ENCODE measurements around the gene PRKG1. TPM values are rescaled to one million over a fixed set of nuclear protein-coding genes. Genes with fewer than 3 reads are reported as not detected.
A peak's percentile ranks its signal among the peaks of the same experiment; 100 is the strongest.

Gene PRKG1
- total and polyA plus RNA-seq, 7 experiments from 2014 or later = 0.19 TPM; not detected in 6

DNA sequence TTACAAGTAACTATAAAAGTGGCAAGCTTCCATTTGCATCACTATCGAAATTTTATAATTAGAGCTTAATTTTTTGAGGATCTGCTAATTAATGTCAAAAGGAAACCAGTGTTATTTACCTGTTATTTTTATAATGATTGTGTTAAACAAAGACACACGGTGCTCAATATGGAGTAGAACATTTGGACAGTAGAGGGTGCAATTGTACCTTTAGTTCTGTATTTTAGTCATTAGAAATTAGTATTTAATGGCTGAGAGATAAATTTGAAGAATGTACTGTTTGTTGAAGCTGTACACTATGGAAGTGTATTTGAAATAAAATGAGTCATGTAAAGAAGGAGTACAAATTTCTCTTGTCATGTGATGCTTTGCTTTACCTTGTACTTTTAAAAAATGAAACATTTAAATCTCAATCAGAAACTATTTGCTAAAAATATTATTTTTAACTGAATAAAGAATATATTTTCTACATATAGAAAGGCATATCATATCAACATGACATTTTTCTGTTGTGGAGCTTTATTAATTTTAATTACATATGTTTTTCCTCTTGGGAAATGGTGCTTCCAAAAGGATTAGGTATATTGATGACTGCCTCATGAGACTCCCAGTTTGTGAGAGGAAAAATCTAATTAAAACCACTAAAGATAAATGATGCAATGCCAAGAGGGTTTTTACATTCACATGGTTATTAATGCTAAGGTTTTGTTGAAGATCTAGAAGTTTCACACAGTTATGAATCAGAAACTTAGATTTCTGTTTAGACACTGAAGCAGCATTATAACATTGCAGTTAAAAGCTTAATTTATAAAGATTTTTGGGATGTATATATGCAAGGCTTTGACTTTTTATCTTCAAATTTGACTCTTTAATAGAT is 10.4 kb upstream of the PRKG1 start:
- H3K4me3 Mint-ChIP-seq = no peak overlapping the region
- DNase-seq = no peak
- no peak overlapping the region for H3K4me3 ChIP-seq (ENCODE audit: low read length)
- H3K9me3 ChIP-seq (ENCODE audit: control insufficient read depth in 2 of 3, low read length in 3 of 3) = no peaks in the 10 kb centered on the region
- CTCF ChIA-PET = interaction anchor here (0.7 kb wide), 1 partner anchor 896 kb away, joined by 3 read pairs; no protein-coding TSS in a partner anchor
- ATAC-seq = no peak
- peaks cover 0 to 8% (median 2%) of the 10 kb centered on the region in 5 donors for H3K27me3 Mint-ChIP-seq
- no peaks in the 10 kb centered on the region for H3K36me3 ChIP-seq (ENCODE audit: control insufficient read depth in 2 of 3, insufficient read depth in 3 of 3, low read length in 3 of 3)
- H3K4me1 ChIP-seq (ENCODE audit: control insufficient read depth in 2 of 2, insufficient read depth in 2 of 2, low read length in 2 of 2) = no peaks in the 10 kb centered on the region
- H3K36me3 Mint-ChIP-seq = no peaks in the 10 kb centered on the region
- H3K27ac Mint-ChIP-seq = no peak overlapping the region
- no peaks in the 10 kb centered on the region for H3K27me3 ChIP-seq (ENCODE audit: control insufficient read depth in 2 of 2, insufficient read depth in 2 of 2, low read length in 2 of 2)
- H3K4me1 Mint-ChIP-seq = peaks cover 0 to 1% (median 0%) of the 10 kb centered on the region in 7 donors
- no peak overlapping the region for H3K27ac ChIP-seq (ENCODE audit: low read depth, low read length)
- intact Hi-C loops (cut with micrococcal nuclease) = loop anchor here in 1 of 2 donors (2.0 to 5.0 kb wide), 2 partner anchors 897 to 1153 kb away; no protein-coding TSS in a partner anchor
- POLR2A ChIA-PET = no interaction called here
- no peaks in the 10 kb centered on the region for H3K9me3 Mint-ChIP-seq

DNA sequence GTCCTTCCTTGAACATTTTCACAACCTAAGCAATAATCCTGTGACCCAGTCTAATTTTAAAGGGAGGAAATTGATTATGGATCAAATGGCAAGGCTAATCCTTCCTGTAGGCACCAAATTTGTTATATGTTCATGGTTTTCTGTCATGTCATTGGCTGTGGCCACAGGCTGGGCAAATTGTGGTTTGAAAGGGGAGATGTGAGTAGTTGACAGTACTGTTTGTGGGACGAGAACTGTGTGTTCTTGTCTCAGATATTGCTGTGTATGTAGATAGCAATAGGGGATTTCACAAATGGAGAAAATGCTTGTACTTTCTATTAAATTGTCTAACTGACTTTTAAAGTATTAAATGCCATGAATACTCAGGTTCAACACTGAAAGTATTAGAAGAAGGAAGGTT is 8.1 kb upstream of the PRKG1 start:
- ATAC-seq = no peak
- H3K4me3 ChIP-seq (ENCODE audit: low read length) = no peak overlapping the region
- Mint-ChIP-seq H3K27ac (no peak overlapping the region), H3K27me3 (peaks cover 6 to 19% (median 13%) of the 10 kb centered on the region in 5 donors), H3K9me3 (no peaks in the 10 kb centered on the region), H3K4me3 (no peak overlapping the region), H3K4me1 (peaks cover 0 to 1% (median 0%) of the 10 kb centered on the region in 7 donors), H3K36me3 (no peaks in the 10 kb centered on the region)
- DNase-seq = no peak
- no peaks in the 10 kb centered on the region for H3K9me3 ChIP-seq (ENCODE audit: control insufficient read depth in 2 of 3, low read length in 3 of 3)
- H3K36me3 ChIP-seq (ENCODE audit: control insufficient read depth in 2 of 3, insufficient read depth in 3 of 3, low read length in 3 of 3) = no peaks in the 10 kb centered on the region
- H3K27ac ChIP-seq (ENCODE audit: low read depth, low read length) = no peak overlapping the region
- H3K4me1 ChIP-seq (ENCODE audit: control insufficient read depth in 2 of 2, insufficient read depth in 2 of 2, low read length in 2 of 2) = no peaks in the 10 kb centered on the region
- ChIA-PET CTCF (no interaction called here), POLR2A (no interaction called here)
- no peaks in the 10 kb centered on the region for H3K27me3 ChIP-seq (ENCODE audit: control insufficient read depth in 2 of 2, insufficient read depth in 2 of 2, low read length in 2 of 2)
- intact Hi-C loops (cut with micrococcal nuclease) = no loop called here

DNA sequence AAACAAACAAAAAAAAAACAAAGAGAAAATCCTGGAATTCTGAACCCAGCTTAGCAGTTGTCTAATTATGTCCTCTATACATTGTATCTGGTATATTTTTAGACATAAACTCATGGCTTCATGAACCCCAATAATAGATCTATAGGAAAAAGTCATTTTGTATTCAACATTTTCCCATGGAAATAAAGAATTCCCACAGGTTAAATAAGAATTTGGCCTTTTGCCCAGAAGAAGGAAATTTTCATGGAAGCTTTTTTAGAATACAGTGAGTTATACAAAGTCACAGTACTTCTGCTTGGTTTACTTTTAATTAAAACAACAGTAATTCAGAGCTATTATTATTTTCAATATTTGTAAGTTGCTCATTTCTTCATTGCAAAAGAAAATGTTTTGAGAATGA is 2.1 kb upstream of the PRKG1 start:
- H3K27me3 ChIP-seq (ENCODE audit: control insufficient read depth in 2 of 2, insufficient read depth in 2 of 2, low read length in 2 of 2) = peaks cover 3 to 5% of the 10 kb centered on the region in 2 donors
- POLR2A ChIA-PET = no interaction called here
- no peak overlapping the region for H3K4me3 ChIP-seq (ENCODE audit: low read length)
- CTCF ChIA-PET = interaction anchor here (0.5 kb wide), 1 partner anchor 163 kb away, joined by 3 read pairs; no protein-coding TSS in a partner anchor
- no peak for DNase-seq
- no peaks in the 10 kb centered on the region for H3K9me3 ChIP-seq (ENCODE audit: control insufficient read depth in 2 of 3, low read length in 3 of 3)
- intact Hi-C loops (cut with micrococcal nuclease) = no loop called here
- peaks cover 0 to 5% (median 0%) of the 10 kb centered on the region in 5 donors for H3K36me3 Mint-ChIP-seq
- H3K27me3 Mint-ChIP-seq = peaks cover 51 to 62% (median 60%) of the 10 kb centered on the region in 5 donors
- peaks cover 3 to 21% (median 13%) of the 10 kb centered on the region in 7 donors for H3K4me1 Mint-ChIP-seq
- H3K4me3 Mint-ChIP-seq = no peak overlapping the region
- ATAC-seq = no peak
- H3K4me1 ChIP-seq (ENCODE audit: control insufficient read depth in 2 of 2, insufficient read depth in 2 of 2, low read length in 2 of 2) = no peaks in the 10 kb centered on the region
- no peak overlapping the region for H3K27ac ChIP-seq (ENCODE audit: low read depth, low read length)
- H3K36me3 ChIP-seq (ENCODE audit: control insufficient read depth in 2 of 3, insufficient read depth in 3 of 3, low read length in 3 of 3) = no peaks in the 10 kb centered on the region
- H3K27ac Mint-ChIP-seq = no peak overlapping the region
- peaks cover 0 to 3% (median 0%) of the 10 kb centered on the region in 11 donors for H3K9me3 Mint-ChIP-seq

DNA sequence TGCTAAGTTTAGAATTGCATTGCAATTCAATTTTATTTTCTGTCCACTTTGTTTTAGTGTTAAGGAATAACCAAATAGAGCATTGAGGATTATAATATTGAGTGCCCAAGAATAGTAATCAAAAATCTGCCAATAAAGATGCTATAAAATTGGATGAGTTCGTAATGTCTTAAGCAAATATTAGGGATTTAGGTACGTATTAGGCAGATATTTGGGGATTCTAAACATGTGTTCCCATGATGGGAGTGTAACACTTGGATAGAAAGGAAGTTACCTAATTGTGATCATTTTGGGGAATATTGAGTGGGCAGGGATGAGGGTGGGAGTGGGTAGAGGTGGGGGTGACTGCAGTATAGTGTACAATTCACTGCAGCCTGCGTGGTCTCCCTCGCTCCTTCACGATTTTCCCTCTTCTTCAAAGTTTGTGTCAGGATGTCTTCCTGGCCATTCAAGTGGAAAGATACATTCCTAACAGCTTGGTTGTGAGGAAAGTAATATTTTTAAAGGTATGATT is 1.3 kb upstream of the PRKG1 start:
- peaks cover 0 to 3% (median 0%) of the 10 kb centered on the region in 11 donors for H3K9me3 Mint-ChIP-seq
- ATAC-seq (no peak), DNase-seq (no peak)
- H3K4me1 Mint-ChIP-seq = peaks cover 3 to 21% (median 13%) of the 10 kb centered on the region in 7 donors
- ChIA-PET POLR2A (no interaction called here), CTCF (no interaction called here)
- no peak overlapping the region for H3K27ac Mint-ChIP-seq
- H3K4me3 Mint-ChIP-seq = peak overlapping the region in 5 of 10 donors; percentile 16 to 77 (median 62)
- peaks cover 0 to 5% (median 0%) of the 10 kb centered on the region in 5 donors for H3K36me3 Mint-ChIP-seq
- Histone ChIP-seq H3K4me3 (ENCODE audit: low read length) (no peak overlapping the region), H3K9me3 (ENCODE audit: control insufficient read depth in 2 of 3, low read length in 3 of 3) (no peaks in the 10 kb centered on the region), H3K36me3 (ENCODE audit: control insufficient read depth in 2 of 3, insufficient read depth in 3 of 3, low read length in 3 of 3) (no peaks in the 10 kb centered on the region), H3K4me1 (ENCODE audit: control insufficient read depth in 2 of 2, insufficient read depth in 2 of 2, low read length in 2 of 2) (no peaks in the 10 kb centered on the region), H3K27me3 (ENCODE audit: control insufficient read depth in 2 of 2, insufficient read depth in 2 of 2, low read length in 2 of 2) (peaks cover 3 to 5% of the 10 kb centered on the region in 2 donors), H3K27ac (ENCODE audit: low read depth, low read length) (no peak overlapping the region)
- intact Hi-C loops (cut with micrococcal nuclease) = no loop called here
- H3K27me3 Mint-ChIP-seq = peaks cover 51 to 66% (median 61%) of the 10 kb centered on the region in 5 donors

DNA sequence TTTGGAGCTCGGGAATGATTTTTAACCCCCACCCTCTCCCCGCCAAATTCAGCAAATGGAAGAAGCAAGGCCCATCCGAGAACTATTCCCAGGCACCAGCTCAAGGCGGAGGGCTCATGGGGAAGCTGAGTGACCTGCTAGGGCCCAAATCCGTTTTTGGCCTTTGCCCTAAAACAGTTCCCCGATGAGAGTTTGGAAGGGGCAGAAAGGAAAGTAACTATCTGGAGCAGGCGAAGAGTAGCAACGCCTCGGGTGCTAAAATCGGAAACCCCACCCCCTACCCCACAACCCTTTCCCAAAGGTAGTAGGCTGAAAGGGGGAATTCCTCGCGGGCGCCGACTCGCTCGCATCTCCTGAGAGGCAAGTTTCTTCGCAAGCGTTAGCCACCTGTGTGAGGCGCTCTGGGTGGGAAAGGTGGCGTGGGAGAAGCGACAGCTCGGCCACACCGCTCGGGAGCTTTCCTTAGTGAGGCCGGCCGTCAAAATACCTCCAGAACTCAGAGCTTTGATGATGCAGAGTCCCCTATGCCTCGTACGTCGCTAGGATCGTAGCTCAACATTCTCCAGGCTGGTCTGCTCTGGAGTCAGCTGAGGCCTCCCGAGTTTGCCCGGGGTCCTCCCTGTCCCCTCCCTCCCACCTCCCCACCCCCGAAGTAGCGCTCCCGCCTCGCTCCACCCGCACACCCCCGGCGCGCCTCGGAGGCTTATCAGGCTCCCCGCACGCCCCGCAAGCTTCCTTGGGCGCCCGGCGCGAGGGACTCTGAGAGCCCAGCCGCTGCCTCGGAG is 642 bp upstream of the PRKG1 start:
- Histone ChIP-seq H3K4me1 (ENCODE audit: control insufficient read depth in 2 of 2, insufficient read depth in 2 of 2, low read length in 2 of 2) (no peaks in the 10 kb centered on the region), H3K9me3 (ENCODE audit: control insufficient read depth in 2 of 3, low read length in 3 of 3) (no peaks in the 10 kb centered on the region), H3K36me3 (ENCODE audit: control insufficient read depth in 2 of 3, insufficient read depth in 3 of 3, low read length in 3 of 3) (no peaks in the 10 kb centered on the region), H3K4me3 (ENCODE audit: low read length) (no peak overlapping the region), H3K27me3 (ENCODE audit: control insufficient read depth in 2 of 2, insufficient read depth in 2 of 2, low read length in 2 of 2) (peaks cover 3 to 5% of the 10 kb centered on the region in 2 donors), H3K27ac (ENCODE audit: low read depth, low read length) (no peak overlapping the region)
- Mint-ChIP-seq H3K9me3 (peaks cover 0 to 3% (median 0%) of the 10 kb centered on the region in 11 donors), H3K4me1 (peaks cover 3 to 21% (median 13%) of the 10 kb centered on the region in 7 donors), H3K4me3 (peak overlapping the region in 6 of 10 donors; percentile 17 to 77 (median 58)), H3K27ac (no peak overlapping the region), H3K27me3 (peaks cover 51 to 66% (median 61%) of the 10 kb centered on the region in 5 donors), H3K36me3 (peaks cover 0 to 5% (median 0%) of the 10 kb centered on the region in 5 donors)
- DNase-seq (no peak), ATAC-seq (no peak)
- ChIA-PET POLR2A (no interaction called here), CTCF (no interaction called here)
- intact Hi-C loops (cut with micrococcal nuclease) = no loop called here

DNA sequence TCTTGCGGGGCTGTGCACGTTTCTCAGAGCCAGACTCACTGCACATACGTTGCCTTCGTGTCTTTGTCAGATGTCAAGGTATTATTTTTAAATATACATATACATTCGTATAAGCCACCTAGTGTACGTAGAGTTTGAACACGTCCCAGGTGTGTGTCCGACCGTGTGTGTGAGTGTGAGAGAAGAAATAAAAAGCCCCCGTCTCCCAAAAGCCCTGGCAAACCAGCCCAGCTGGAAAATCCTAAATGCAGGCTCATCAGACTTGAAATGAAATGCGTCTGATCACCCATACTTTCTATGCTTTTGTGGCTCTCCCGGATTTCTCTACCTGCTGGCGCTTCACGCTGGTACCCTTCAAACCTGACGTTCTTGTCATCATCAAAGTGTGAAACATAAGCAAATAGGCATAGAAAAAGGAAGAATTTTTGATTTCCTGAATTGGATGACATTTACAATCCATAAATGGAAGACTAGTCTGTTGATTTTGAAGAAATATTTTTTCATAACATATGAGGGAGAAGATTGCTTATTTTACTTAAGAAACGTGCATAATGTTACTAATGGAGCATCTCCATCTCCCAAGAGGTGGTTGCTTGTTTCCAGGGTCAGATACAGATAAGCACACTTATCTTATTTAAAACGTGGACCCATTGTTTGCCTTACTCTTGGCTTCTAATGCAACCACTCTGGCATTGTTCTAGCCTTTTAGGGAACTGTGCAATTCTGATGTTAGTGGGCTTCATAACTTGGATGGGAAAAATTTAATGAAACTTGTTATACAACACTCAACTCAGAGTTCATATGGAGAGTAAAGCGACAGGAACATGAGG is 971 bp downstream of the PRKG1 start:
- H3K4me3 Mint-ChIP-seq = peak overlapping the region; percentile 13 to 79 (median 60)
- H3K4me3 ChIP-seq (ENCODE audit: low read length) = no peak overlapping the region
- DNase-seq = no peak
- H3K9me3 ChIP-seq (ENCODE audit: control insufficient read depth in 2 of 3, low read length in 3 of 3) = no peaks in the 10 kb centered on the region
- no peak overlapping the region for H3K27ac Mint-ChIP-seq
- no peaks in the 10 kb centered on the region for H3K4me1 ChIP-seq (ENCODE audit: control insufficient read depth in 2 of 2, insufficient read depth in 2 of 2, low read length in 2 of 2)
- no peak for ATAC-seq
- H3K27me3 ChIP-seq (ENCODE audit: control insufficient read depth in 2 of 2, insufficient read depth in 2 of 2, low read length in 2 of 2) = peaks cover 3 to 5% of the 10 kb centered on the region in 2 donors
- H3K27ac ChIP-seq (ENCODE audit: low read depth, low read length) = no peak overlapping the region
- peaks cover 3 to 21% (median 13%) of the 10 kb centered on the region in 7 donors for H3K4me1 Mint-ChIP-seq
- H3K36me3 ChIP-seq (ENCODE audit: control insufficient read depth in 2 of 3, insufficient read depth in 3 of 3, low read length in 3 of 3) = no peaks in the 10 kb centered on the region
- peaks cover 51 to 65% (median 58%) of the 10 kb centered on the region in 5 donors for H3K27me3 Mint-ChIP-seq
- intact Hi-C loops (cut with micrococcal nuclease) = no loop called here
- ChIA-PET POLR2A (no interaction called here), CTCF (no interaction called here)
- peaks cover 0 to 5% (median 0%) of the 10 kb centered on the region in 5 donors for H3K36me3 Mint-ChIP-seq
- H3K9me3 Mint-ChIP-seq = peaks cover 0 to 3% (median 0%) of the 10 kb centered on the region in 11 donors

Data from naive thymus-derived CD4-positive, alpha-beta T cell (primary cell).